ENCODE data around the gene PLXNA4.

The PLXNA4 gene

GRCh38 chr7:132100483-132100882 lies 475.8 kb downstream of the PLXNA4 start:
- Mint-ChIP-seq H3K4me3 (no peak overlapping the region), H3K27ac (no peak overlapping the region)

GRCh38 chr7:132099163-132099562 lies 477.1 kb downstream of the PLXNA4 start:
- ATAC-seq (no peak), DNase-seq (no peak)
- no peak overlapping the region for H3K4me3 Mint-ChIP-seq
- no peaks in the 10 kb centered on the region for H3K4me1 Mint-ChIP-seq
- no peaks in the 10 kb centered on the region for H3K9me3 Mint-ChIP-seq
- no peak overlapping the region for H3K27ac Mint-ChIP-seq
- peaks cover 20% of the 10 kb centered on the region for H3K27me3 Mint-ChIP-seq

More at GRCh38 chr7:132100483-132100882, 475.8 kb downstream of the PLXNA4 start:
- Mint-ChIP-seq H3K4me1 (no peaks in the 10 kb centered on the region), H3K27me3 (peaks cover 11% of the 10 kb centered on the region), H3K9me3 (no peaks in the 10 kb centered on the region)
- ATAC-seq, result no peak
- DNase-seq, result no peak

- no peak for DNase-seq
- ATAC-seq, result no peak
- no peaks in the 10 kb centered on the region for H3K4me1 Mint-ChIP-seq
- H3K27ac Mint-ChIP-seq, result no peak overlapping the region
- peaks cover 20% of the 10 kb centered on the region for H3K27me3 Mint-ChIP-seq
- no peak overlapping the region for H3K4me3 Mint-ChIP-seq
- H3K9me3 Mint-ChIP-seq, result no peaks in the 10 kb centered on the region
Observed at GRCh38 chr7:132098327-132098726, 477.9 kb downstream of the PLXNA4 start.

- Mint-ChIP-seq H3K27ac (no peak overlapping the region), H3K9me3 (no peaks in the 10 kb centered on the region), H3K4me3 (no peak overlapping the region), H3K27me3 (peaks cover 25% of the 10 kb centered on the region), H3K4me1 (no peaks in the 10 kb centered on the region)
- ATAC-seq, result no peak
- no peak for DNase-seq
Observed at GRCh38 chr7:132097550-132098134, 478.6 kb downstream of the PLXNA4 start.

- no peak for ATAC-seq
- no peak for DNase-seq
- no peaks in the 10 kb centered on the region for H3K9me3 Mint-ChIP-seq
- H3K4me3 Mint-ChIP-seq, result no peak overlapping the region
- no peaks in the 10 kb centered on the region for H3K4me1 Mint-ChIP-seq
- H3K27ac Mint-ChIP-seq, result no peak overlapping the region
- peaks cover 19% of the 10 kb centered on the region for H3K27me3 Mint-ChIP-seq
Observed at GRCh38 chr7:132095111-132095765, 481.0 kb downstream of the PLXNA4 start.

GRCh38 chr7:132092106-132092505 lies 484.2 kb downstream of the PLXNA4 start:
- H3K27me3 Mint-ChIP-seq, result peaks cover 19% of the 10 kb centered on the region
- ATAC-seq, result no peak
- no peak overlapping the region for H3K4me3 Mint-ChIP-seq
- no peaks in the 10 kb centered on the region for H3K9me3 Mint-ChIP-seq
- no peaks in the 10 kb centered on the region for H3K4me1 Mint-ChIP-seq
- no peak overlapping the region for H3K27ac Mint-ChIP-seq
- no peak for DNase-seq

- Mint-ChIP-seq H3K27ac (no peak overlapping the region), H3K27me3 (peaks cover 19% of the 10 kb centered on the region), H3K9me3 (no peaks in the 10 kb centered on the region), H3K4me3 (no peak overlapping the region), H3K4me1 (no peaks in the 10 kb centered on the region)
- DNase-seq (no peak), ATAC-seq (no peak)
Observed at GRCh38 chr7:132091706-132092105, 484.6 kb downstream of the PLXNA4 start.

GRCh38 chr7:132090444-132090843 lies 485.8 kb downstream of the PLXNA4 start:
- no peak overlapping the region for H3K4me3 Mint-ChIP-seq
- ATAC-seq (no peak), DNase-seq (no peak)
- H3K4me1 Mint-ChIP-seq, result no peaks in the 10 kb centered on the region
- H3K27me3 Mint-ChIP-seq, result peaks cover 16% of the 10 kb centered on the region
- no peaks in the 10 kb centered on the region for H3K9me3 Mint-ChIP-seq
- H3K27ac Mint-ChIP-seq, result no peak overlapping the region

- no peak overlapping the region for H3K27ac Mint-ChIP-seq
- ATAC-seq (no peak), DNase-seq (no peak)
- no peaks in the 10 kb centered on the region for H3K4me1 Mint-ChIP-seq
- peaks cover 8% of the 10 kb centered on the region for H3K27me3 Mint-ChIP-seq
- no peak overlapping the region for H3K4me3 Mint-ChIP-seq
- H3K9me3 Mint-ChIP-seq, result no peaks in the 10 kb centered on the region
Observed at GRCh38 chr7:132089356-132089755, 486.9 kb downstream of the PLXNA4 start.

GRCh38 chr7:132087421-132087820 lies 488.8 kb downstream of the PLXNA4 start:
- Mint-ChIP-seq H3K9me3 (no peaks in the 10 kb centered on the region), H3K4me1 (no peaks in the 10 kb centered on the region), H3K4me3 (no peak overlapping the region), H3K27ac (no peak overlapping the region), H3K27me3 (peaks cover 20% of the 10 kb centered on the region)
- ATAC-seq, result no peak
- DNase-seq, result no peak

GRCh38 chr7:132084776-132085388 lies 491.4 kb downstream of the PLXNA4 start:
- Mint-ChIP-seq H3K27ac (no peak overlapping the region), H3K27me3 (peaks cover 44% of the 10 kb centered on the region), H3K4me3 (no peak overlapping the region), H3K9me3 (no peaks in the 10 kb centered on the region), H3K4me1 (no peaks in the 10 kb centered on the region)
- ATAC-seq (no peak), DNase-seq (no peak)

GRCh38 chr7:132083537-132084123 lies 492.6 kb downstream of the PLXNA4 start:
- H3K4me3 Mint-ChIP-seq, result no peak overlapping the region
- DNase-seq, result no peak
- peaks cover 46% of the 10 kb centered on the region for H3K27me3 Mint-ChIP-seq
- ATAC-seq, result no peak
- no peaks in the 10 kb centered on the region for H3K9me3 Mint-ChIP-seq
- H3K4me1 Mint-ChIP-seq, result no peaks in the 10 kb centered on the region
- H3K27ac Mint-ChIP-seq, result no peak overlapping the region

GRCh38 chr7:132083126-132083525 lies 493.1 kb downstream of the PLXNA4 start:
- Mint-ChIP-seq H3K9me3 (no peaks in the 10 kb centered on the region), H3K4me3 (no peak overlapping the region), H3K4me1 (no peaks in the 10 kb centered on the region), H3K27me3 (peaks cover 47% of the 10 kb centered on the region), H3K27ac (no peak overlapping the region)
- no peak for ATAC-seq
- no peak for DNase-seq

- DNase-seq (no peak), ATAC-seq (no peak)
- H3K27me3 Mint-ChIP-seq, result peaks cover 55% of the 10 kb centered on the region
- no peak overlapping the region for H3K4me3 Mint-ChIP-seq
- H3K27ac Mint-ChIP-seq, result no peak overlapping the region
- no peaks in the 10 kb centered on the region for H3K4me1 Mint-ChIP-seq
- H3K9me3 Mint-ChIP-seq, result no peaks in the 10 kb centered on the region
Observed at GRCh38 chr7:132082394-132082793, 493.9 kb downstream of the PLXNA4 start.

- Mint-ChIP-seq H3K9me3 (no peaks in the 10 kb centered on the region), H3K4me3 (no peak overlapping the region), H3K27me3 (peaks cover 62% of the 10 kb centered on the region), H3K27ac (no peak overlapping the region), H3K4me1 (no peaks in the 10 kb centered on the region)
- DNase-seq (no peak), ATAC-seq (no peak)
Observed at GRCh38 chr7:132081686-132082085, 494.6 kb downstream of the PLXNA4 start.

GRCh38 chr7:132080967-132081668 lies 495.2 kb downstream of the PLXNA4 start:
- no peak for DNase-seq
- peaks cover 68% of the 10 kb centered on the region for H3K27me3 Mint-ChIP-seq

More at GRCh38 chr7:132080967-132081668, 495.2 kb downstream of the PLXNA4 start:
- no peaks in the 10 kb centered on the region for H3K4me1 Mint-ChIP-seq
- no peak overlapping the region for H3K27ac Mint-ChIP-seq
- ATAC-seq, result no peak
- H3K9me3 Mint-ChIP-seq, result no peaks in the 10 kb centered on the region
- H3K4me3 Mint-ChIP-seq, result no peak overlapping the region

Measured in stimulated activated naive CD8-positive, alpha-beta T cell treated with anti-CD3 and anti-CD28 coated beads, Interleukin-15, amount 100 ng/mL, for 72 hours (primary cell).